Muscle layer of colon (tissue), 2 donors: ENCODE results near the gene DAB1.

ENCODE experiments used
- H3K27ac ChIP-seq: one replicate; pipeline ENCODE4 v1.7.0; 2013; ENCODE audit warnings: low read depth, mild to moderate bottlenecking, low read length, moderate library complexity
- H3K27me3 ChIP-seq, 2 donors: one replicate each; pipeline ENCODE4 v1.7.0; 2013; ENCODE audit warnings: low read length in 2 of 2, mild to moderate bottlenecking in 2 of 2; ENCODE audit not compliant: insufficient read depth in 2 of 2, control insufficient read depth in 1 of 2
- H3K36me3 ChIP-seq: one replicate; pipeline ENCODE4 v1.7.0; 2013; ENCODE audit warnings: mild to moderate bottlenecking, low read length; ENCODE audit not compliant: insufficient read depth
- H3K4me1 ChIP-seq: one replicate; pipeline ENCODE4 v1.7.0; 2013; ENCODE audit warnings: mild to moderate bottlenecking, low read length; ENCODE audit not compliant: insufficient read depth
- H3K4me3 ChIP-seq, 2 donors: one replicate each; pipeline ENCODE4 v1.7.0; 2013; ENCODE audit warnings: low read length in 2 of 2, low read depth in 1 of 2, mild to moderate bottlenecking in 1 of 2, moderate library complexity in 1 of 2
- H3K9ac ChIP-seq: one replicate; pipeline ENCODE4 v1.7.0; 2013; ENCODE audit warnings: low read length
- H3K9me3 ChIP-seq: one replicate; pipeline ENCODE4 v1.7.0; 2013; ENCODE audit warnings: mild to moderate bottlenecking, low read length
- donor health status: abdominal sarcoma.
- donor health status: Adenocarcinoma of cecum.

DAB1 gene

GRCh38 chr1:57329937-57330336 lies 93.9 kb downstream of the DAB1 start:
- H3K27me3 ChIP-seq, result no peaks in the 10 kb centered on the region
- H3K9ac ChIP-seq, result no peak overlapping the region
- no peak overlapping the region for H3K27ac ChIP-seq
- H3K4me3 ChIP-seq, result no peak overlapping the region
- peaks cover 22% of the 10 kb centered on the region for H3K4me1 ChIP-seq
- no peaks in the 10 kb centered on the region for H3K36me3 ChIP-seq
- H3K9me3 ChIP-seq, result no peaks in the 10 kb centered on the region

- Histone ChIP-seq H3K9ac (no peak overlapping the region), H3K36me3 (no peaks in the 10 kb centered on the region), H3K4me3 (no peak overlapping the region), H3K27ac (no peak overlapping the region), H3K4me1 (peaks cover 23% of the 10 kb centered on the region), H3K9me3 (no peaks in the 10 kb centered on the region), H3K27me3 (no peaks in the 10 kb centered on the region)
Measured at GRCh38 chr1:57329001-57329527, 94.8 kb downstream of the DAB1 start.

- Histone ChIP-seq H3K27ac (no peak overlapping the region), H3K9me3 (no peaks in the 10 kb centered on the region), H3K36me3 (no peaks in the 10 kb centered on the region), H3K9ac (no peak overlapping the region), H3K27me3 (no peaks in the 10 kb centered on the region), H3K4me3 (no peak overlapping the region), H3K4me1 (peaks cover 23% of the 10 kb centered on the region)
Measured at GRCh38 chr1:57327946-57328345, 95.9 kb downstream of the DAB1 start.

GRCh38 chr1:57327336-57327735 lies 96.5 kb downstream of the DAB1 start:
- Histone ChIP-seq H3K27me3 (no peaks in the 10 kb centered on the region), H3K27ac (no peak overlapping the region), H3K36me3 (no peaks in the 10 kb centered on the region), H3K4me1 (peaks cover 23% of the 10 kb centered on the region), H3K9ac (no peak overlapping the region), H3K4me3 (no peak overlapping the region), H3K9me3 (no peaks in the 10 kb centered on the region)

GRCh38 chr1:57325536-57325935 lies 98.3 kb downstream of the DAB1 start:
- no peak overlapping the region for H3K27ac ChIP-seq
- no peaks in the 10 kb centered on the region for H3K9me3 ChIP-seq
- H3K4me3 ChIP-seq, result no peak overlapping the region
- H3K9ac ChIP-seq, result no peak overlapping the region
- H3K36me3 ChIP-seq, result no peaks in the 10 kb centered on the region
- no peaks in the 10 kb centered on the region for H3K27me3 ChIP-seq
- peaks cover 23% of the 10 kb centered on the region for H3K4me1 ChIP-seq

- Histone ChIP-seq H3K27ac (no peak overlapping the region), H3K9me3 (no peaks in the 10 kb centered on the region), H3K36me3 (no peaks in the 10 kb centered on the region), H3K9ac (no peak overlapping the region), H3K4me3 (no peak overlapping the region), H3K27me3 (no peaks in the 10 kb centered on the region), H3K4me1 (peaks cover 23% of the 10 kb centered on the region)
Measured at GRCh38 chr1:57325117-57325516, 98.7 kb downstream of the DAB1 start.

- H3K9ac ChIP-seq, result no peak overlapping the region
- no peak overlapping the region for H3K4me3 ChIP-seq
- H3K4me1 ChIP-seq, result peaks cover 23% of the 10 kb centered on the region
- H3K9me3 ChIP-seq, result no peaks in the 10 kb centered on the region
- no peaks in the 10 kb centered on the region for H3K27me3 ChIP-seq
- H3K36me3 ChIP-seq, result no peaks in the 10 kb centered on the region
- no peak overlapping the region for H3K27ac ChIP-seq
Measured at GRCh38 chr1:57324388-57324787, 99.5 kb downstream of the DAB1 start.

GRCh38 chr1:57321776-57322175 lies 102.1 kb downstream of the DAB1 start:
- Histone ChIP-seq H3K4me3 (no peak overlapping the region), H3K36me3 (no peaks in the 10 kb centered on the region), H3K27me3 (no peaks in the 10 kb centered on the region), H3K4me1 (peaks cover 16% of the 10 kb centered on the region), H3K27ac (no peak overlapping the region), H3K9ac (no peak overlapping the region), H3K9me3 (no peaks in the 10 kb centered on the region)

- Histone ChIP-seq H3K36me3 (no peaks in the 10 kb centered on the region), H3K4me3 (no peak overlapping the region), H3K9ac (no peak overlapping the region), H3K9me3 (no peaks in the 10 kb centered on the region), H3K27ac (no peak overlapping the region), H3K4me1 (peaks cover under 1% of the 10 kb centered on the region), H3K27me3 (no peaks in the 10 kb centered on the region)
Measured at GRCh38 chr1:57319791-57320190, 104.1 kb downstream of the DAB1 start.

- H3K9ac ChIP-seq, result no peak overlapping the region
- no peaks in the 10 kb centered on the region for H3K4me1 ChIP-seq
- H3K36me3 ChIP-seq, result no peaks in the 10 kb centered on the region
- H3K9me3 ChIP-seq, result no peaks in the 10 kb centered on the region
- H3K27me3 ChIP-seq, result no peaks in the 10 kb centered on the region
- no peak overlapping the region for H3K27ac ChIP-seq
- H3K4me3 ChIP-seq, result no peak overlapping the region
Measured at GRCh38 chr1:57319165-57319564, 104.7 kb downstream of the DAB1 start.

- Histone ChIP-seq H3K9ac (no peak overlapping the region), H3K27me3 (no peaks in the 10 kb centered on the region), H3K27ac (no peak overlapping the region), H3K36me3 (no peaks in the 10 kb centered on the region), H3K9me3 (no peaks in the 10 kb centered on the region), H3K4me3 (no peak overlapping the region), H3K4me1 (no peaks in the 10 kb centered on the region)
Measured at GRCh38 chr1:57316861-57317260, 107.0 kb downstream of the DAB1 start.

GRCh38 chr1:57316291-57316690 lies 107.6 kb downstream of the DAB1 start:
- Histone ChIP-seq H3K27ac (no peak overlapping the region), H3K9ac (no peak overlapping the region)

More at GRCh38 chr1:57316291-57316690, 107.6 kb downstream of the DAB1 start:
- no peaks in the 10 kb centered on the region for H3K9me3 ChIP-seq
- no peaks in the 10 kb centered on the region for H3K27me3 ChIP-seq
- no peaks in the 10 kb centered on the region for H3K4me1 ChIP-seq
- H3K4me3 ChIP-seq, result no peak overlapping the region
- no peaks in the 10 kb centered on the region for H3K36me3 ChIP-seq
